Skeletal muscle cell (primary cell): ENCODE results near the gene BLACAT1.
"Not testable (repeated sequence)": the region's sequence is repeated elsewhere in the genome, so short reads cannot be mapped to it uniquely, and the experiment has no call there.

Experiments
- DNase-seq: peaks from one replicate; pipeline ENCODE4 v3.0.0-alpha.2; 2010; ENCODE audit warnings: low read depth
- H3K4me3 ChIP-seq: 2 replicates; pipeline ENCODE4 v1.5.1; 2011; ENCODE audit warnings: low read depth, mild to moderate bottlenecking, control low read depth, low read length, moderate library complexity

Gene BLACAT1

GRCh38 chr1:205424901-205425600 lies 30.8 kb downstream of the BLACAT1 start:
- DNase-seq = no peak
- no peak overlapping the region for H3K4me3 ChIP-seq

GRCh38 chr1:205423814-205424399 lies 31.9 kb downstream of the BLACAT1 start:
- H3K4me3 ChIP-seq = no peak overlapping the region
- no peak for DNase-seq

- DNase-seq = no peak
- no peak overlapping the region for H3K4me3 ChIP-seq
Measured at GRCh38 chr1:205422993-205423642, 32.7 kb downstream of the BLACAT1 start.

- no peak for DNase-seq
- H3K4me3 ChIP-seq = no peak within 1 kb of the TSS
Measured at GRCh38 chr1:205421798-205422197, 34.0 kb downstream of the BLACAT1 start, which contains the start of gene LEMD1. LEMD1 (minus strand) TSS chr1:205422056; CDS start chr1:205420536, 1,520 bp downstream.

GRCh38 chr1:205420938-205421337 lies 34.9 kb downstream of the BLACAT1 start:
- DNase-seq = no peak
- no peak overlapping the region for H3K4me3 ChIP-seq

GRCh38 chr1:205417870-205418635 lies 37.8 kb downstream of the BLACAT1 start:
- DNase-seq = no peak

GRCh38 chr1:205416322-205416721 lies 39.5 kb downstream of the BLACAT1 start:
- DNase-seq = no peak
- H3K4me3 ChIP-seq = no peak overlapping the region

More at GRCh38 chr1:205417870-205418635, 37.8 kb downstream of the BLACAT1 start:
- H3K4me3 ChIP-seq = no peak overlapping the region

- DNase-seq = no peak
- H3K4me3 ChIP-seq = no peak overlapping the region
Measured at GRCh38 chr1:205410581-205411298, 45.1 kb downstream of the BLACAT1 start.

- DNase-seq = no peak
- H3K4me3 ChIP-seq = no peak overlapping the region
Measured at GRCh38 chr1:205407970-205408369, 47.9 kb downstream of the BLACAT1 start.

GRCh38 chr1:205406252-205406651 lies 49.6 kb downstream of the BLACAT1 start:
- DNase-seq, H3K4me3 ChIP-seq: not testable (repeated sequence)
